GM15510 (cell line): Measurements from ENCODE around the gene MCF2L.

Experiments used
- POLR2A ChIP-seq: IDR thresholded peaks from 3 replicates; pipeline ENCODE4 v1.6.1; 2011; ENCODE audit warnings: borderline replicate concordance; ENCODE audit not compliant: insufficient read length; ENCODE audit errors: extremely low read depth

MCF2L gene

DNA sequence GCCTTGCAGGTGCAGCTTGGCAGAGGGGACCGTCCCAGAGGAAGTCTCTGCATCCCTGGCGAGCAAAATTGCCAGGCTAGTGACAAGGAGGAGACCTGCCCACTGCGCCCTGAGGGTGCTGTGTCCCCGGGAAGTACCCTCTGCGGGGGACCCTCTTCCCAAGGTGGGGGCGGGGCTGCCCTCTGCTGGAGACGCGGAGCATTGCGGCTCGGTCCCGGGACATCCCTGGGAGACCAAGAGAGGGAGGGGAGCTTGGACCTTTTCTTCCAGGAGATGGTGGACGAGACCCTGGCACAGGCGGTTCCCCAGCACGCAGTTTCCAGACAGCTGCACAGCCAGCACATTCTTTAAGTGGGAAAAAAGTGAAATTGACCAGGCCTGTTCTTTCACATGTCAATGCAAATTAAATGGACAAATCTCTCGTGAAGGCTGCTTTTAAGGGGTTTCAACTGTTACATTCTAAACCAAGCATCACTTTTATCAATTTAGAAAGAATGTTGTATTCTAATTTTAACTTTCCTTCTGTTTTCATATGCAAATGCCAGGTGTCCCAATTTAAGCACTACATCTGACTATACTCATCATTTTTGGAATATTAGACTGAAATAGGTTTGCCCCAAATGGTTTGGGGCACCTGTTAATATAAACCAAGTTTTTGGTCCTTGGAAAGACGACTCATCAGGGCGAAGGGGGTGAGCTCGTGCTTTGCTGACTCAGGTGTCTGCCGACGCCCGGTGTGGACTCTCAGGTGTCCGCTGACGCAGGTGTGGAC is 60.7 kb downstream of the MCF2L start:
- no peak for TF ChIP-seq POLR2A

DNA sequence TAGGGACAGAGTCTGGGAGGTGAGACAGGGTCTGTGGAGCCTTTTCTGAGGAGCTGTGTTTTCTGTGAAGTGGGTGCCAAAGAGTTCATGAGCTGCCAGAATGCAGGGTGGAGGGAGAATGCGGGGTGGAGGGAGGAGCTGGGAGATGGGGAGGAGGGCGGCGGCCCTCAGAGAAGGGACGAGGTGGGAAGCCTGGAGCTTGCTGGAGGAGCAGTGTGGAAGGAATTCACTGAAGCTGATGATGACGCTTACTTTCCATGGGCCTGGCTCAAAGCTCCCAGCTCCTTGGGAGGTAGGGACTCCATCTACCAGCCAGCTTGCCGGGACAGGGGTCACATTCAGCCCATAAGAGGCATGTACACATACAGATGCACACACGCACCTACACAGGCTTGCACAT is 62.5 kb downstream of the MCF2L start:
- no peak for TF ChIP-seq POLR2A

DNA sequence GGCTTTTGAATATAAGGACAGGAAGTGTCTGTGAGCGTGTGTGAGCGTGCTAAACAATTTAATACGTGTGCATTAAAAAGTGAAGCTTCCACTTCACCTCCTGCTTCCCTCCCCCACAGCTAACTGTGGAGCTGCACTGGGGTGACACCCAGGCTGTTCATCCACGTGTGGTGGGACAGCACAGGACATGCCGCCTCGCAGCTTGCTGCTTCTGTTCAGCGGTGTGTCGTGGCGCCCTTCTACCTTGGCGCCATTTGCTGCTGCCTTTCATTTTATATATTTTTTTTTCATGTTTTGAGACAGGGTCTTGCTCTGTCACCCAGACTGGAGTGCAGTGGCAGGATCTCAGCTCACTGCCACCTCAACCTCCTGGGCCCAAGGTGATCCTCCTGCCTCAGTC is 63.3 kb downstream of the MCF2L start:
- no peak for TF ChIP-seq POLR2A

DNA sequence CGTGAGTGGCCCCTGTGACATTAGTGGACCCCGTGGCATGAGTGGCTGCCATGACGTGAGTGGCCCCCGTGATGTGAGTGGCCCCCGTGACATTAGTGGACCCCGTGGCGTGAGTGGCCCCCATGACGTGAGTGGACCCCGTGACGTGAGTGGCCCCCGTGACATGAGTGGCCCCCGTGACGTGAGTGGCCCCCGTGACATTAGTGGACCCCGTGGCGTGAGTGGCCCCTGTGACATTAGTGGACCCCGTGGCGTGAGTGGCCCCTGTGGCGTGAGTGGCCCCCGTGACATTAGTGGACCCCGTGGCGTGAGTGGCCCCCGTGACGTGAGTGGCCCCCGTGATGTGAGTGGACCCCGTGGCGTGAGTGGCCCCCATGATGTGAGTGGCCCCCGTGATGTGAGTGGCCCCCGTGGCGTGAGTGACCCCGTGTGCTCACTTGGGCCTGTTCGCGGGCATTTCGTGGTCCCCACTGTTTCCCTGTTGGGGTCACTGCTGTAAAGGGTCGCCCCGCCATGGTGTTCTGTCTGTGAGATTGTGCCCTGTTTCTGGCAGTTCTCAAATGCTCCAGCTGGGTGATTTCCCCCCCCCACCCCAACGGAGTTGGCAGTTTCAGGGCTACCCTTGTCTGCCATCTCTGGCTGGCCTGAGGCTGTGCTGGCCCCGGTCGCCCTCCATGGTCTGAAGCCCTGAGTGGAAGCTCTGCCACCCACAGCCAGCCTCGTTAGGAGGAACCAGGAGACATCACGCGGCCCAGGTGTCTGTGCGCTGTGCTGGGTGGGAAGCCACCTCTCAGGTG is 64.2 kb downstream of the MCF2L start:
- TF ChIP-seq POLR2A, result no peak

DNA sequence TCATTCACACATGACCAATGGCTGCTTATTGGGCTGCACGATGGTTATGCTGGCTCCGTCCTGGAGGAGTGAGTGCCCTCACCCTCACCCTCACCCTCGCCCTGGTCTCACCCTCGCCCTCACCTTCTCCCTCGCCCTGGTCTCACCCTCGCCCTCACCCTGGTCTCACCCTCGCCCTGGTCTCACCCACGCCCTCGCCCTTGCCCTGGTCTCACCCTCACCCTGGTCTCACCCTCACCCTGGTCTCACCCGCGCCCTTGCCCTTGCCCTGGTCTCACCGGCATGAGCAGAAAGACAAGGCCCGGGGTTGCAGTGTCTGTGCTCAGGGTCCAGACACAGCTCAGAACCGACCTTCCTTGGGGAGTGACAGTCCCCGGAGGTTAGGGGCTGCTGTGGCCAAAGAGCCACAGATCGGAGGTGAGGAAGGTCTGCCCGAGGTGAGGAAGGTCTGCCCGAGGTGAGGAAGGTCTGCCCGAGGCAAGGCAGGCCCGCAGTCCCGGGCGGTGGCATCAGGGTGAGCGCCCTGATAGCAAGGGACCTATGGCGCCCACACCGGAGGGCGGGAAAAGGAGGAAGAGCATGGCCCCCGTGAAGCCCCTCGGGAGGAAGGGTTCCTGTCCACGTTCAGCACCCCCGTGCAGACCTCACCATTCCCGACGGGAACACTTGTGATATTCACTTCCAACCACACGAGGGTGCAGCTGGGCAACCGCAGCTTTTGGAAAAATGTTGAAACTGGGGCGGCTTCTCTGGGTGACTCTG is 65.6 kb downstream of the MCF2L start:
- no peak for TF ChIP-seq POLR2A

DNA sequence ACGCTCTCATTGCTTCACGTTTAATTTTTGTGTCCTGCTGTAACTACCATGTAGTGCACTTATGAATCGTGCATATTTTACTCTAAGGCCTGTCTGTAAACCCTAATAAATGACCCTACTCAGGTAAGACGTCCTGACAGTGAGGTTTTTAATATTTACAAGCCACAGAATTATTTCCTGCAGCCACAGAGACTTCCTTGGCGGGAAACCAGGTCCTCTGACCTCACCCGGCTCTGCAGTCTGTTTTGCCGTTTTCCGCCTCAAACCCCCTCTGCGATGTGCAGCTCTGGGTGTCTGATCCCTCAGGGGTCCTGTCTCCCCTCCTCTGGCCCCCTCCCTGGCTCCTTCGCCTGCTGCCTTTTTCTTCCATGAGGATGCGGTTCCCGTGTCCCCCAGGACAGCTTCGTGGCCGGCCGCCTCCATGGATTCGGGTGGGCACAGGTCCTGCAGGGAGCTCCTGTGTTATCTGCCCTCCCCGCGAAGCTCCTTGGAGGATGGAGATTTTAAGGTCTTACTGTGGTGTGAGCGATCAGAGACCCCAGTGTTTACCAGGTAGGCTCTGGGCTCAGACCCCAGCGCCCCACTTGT is 66.3 kb downstream of the MCF2L start:
- no peak for TF ChIP-seq POLR2A

DNA sequence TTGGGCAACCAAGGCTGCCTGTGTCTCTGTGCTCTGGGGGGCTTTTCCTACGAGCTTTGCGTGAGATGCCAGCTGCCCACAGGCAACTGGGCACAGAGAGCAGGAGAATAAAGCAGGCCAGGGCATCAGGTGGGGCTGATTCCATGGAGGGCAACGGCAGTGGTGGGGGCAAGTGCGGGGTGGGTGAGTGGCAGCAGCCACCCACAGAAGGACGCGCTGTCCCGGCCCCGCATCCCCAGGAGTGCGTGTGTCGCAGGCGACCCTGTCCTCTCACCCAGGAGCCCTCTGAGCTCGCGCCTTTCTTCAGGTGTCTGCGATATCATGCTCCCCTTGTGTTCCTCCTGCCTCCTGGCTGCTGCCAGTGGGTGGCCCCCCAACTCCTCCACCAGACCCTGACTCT is 67.4 kb downstream of the MCF2L start:
- TF ChIP-seq POLR2A, result no peak

DNA sequence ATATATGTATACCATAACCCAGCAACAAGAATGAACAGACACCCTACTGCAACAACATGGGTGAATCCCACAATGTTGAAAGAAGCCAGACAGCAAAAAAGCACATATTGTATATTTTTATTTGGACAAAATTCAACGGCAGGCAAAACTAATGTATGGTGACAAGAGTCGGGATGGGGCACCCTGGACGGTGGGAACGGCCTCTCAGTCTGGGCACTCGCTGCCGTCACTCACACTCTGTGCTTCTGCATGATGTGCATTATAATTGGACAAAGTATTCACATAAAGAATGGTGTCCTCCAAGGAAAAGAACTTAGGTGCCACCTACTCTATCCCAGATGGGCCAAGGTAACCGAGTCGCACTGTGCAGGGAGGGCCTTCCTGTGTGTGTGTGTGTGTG is 71.0 kb downstream of the MCF2L start:
- TF ChIP-seq POLR2A, result no peak

DNA sequence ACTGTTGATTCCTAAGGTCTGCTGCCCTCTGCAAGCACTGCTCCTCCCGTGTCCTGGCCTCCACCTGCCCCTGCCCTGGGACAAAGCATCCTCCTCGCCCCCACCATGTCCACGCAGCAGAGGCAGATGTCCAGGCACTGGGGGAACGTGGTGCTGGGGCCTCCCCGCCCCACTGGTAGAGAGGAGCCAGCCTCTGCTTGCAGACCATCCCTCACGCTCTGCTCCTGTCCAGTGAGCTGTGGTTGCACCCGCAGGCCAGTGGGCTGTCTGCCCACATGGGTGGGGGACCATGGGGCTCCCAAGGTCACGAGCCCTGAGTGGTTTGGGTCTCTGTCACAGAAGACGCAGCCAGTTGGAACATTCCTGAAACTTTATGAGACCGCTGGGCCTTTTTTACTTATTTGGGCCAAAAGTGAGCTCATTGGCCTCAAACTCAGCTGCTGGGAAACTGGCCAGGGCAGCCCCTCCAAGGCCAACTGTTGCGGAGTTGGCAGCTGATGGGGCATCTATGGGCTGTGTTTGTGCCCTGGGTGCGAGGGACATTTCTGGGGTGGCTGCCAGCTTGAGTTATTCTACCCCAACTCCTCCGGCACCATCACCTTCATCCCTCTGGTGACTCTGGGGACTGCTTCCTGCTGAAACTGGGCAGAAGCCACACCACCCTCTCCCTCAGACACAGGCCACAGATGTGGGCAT is 71.7 kb downstream of the MCF2L start:
- no peak for TF ChIP-seq POLR2A

DNA sequence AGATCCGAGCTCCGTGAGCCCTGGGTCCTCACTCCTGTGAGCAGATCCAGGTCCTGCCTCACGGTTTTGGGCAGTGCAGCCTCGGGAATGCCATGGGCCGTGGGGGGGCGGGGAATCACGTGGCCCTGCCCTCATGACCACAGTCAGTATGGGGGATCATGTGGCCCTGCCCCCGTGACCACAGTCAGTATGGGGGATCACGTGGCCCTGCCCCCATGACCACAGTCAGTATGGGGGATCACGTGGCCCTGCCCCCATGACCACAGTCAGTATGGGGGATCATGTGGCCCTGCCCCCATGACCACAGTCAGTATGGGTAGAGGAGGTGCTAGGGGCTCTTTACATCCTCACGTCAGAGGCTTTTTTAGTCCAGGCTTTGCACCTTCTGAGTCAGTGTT is 72.3 kb downstream of the MCF2L start:
- TF ChIP-seq POLR2A, result no peak

DNA sequence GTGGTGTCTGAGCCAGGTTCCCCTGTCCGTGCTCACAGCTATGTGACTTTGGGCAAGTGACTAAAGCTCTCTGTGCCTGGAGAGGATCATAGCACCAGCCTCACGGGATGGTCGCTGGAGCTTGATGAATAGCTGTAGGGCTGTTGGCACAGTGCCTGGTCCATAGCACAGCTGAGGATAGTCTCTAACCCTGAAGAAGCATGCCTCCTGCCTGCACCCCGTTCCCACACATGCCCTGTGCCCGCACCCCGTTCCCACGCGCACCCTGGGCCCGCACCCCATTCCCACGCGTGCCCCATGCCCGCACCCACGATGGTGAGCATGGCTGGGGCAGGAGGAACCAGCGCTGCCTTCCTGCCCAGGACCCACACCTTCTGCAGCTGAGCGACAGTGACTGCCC is 72.9 kb downstream of the MCF2L start:
- no peak for TF ChIP-seq POLR2A

DNA sequence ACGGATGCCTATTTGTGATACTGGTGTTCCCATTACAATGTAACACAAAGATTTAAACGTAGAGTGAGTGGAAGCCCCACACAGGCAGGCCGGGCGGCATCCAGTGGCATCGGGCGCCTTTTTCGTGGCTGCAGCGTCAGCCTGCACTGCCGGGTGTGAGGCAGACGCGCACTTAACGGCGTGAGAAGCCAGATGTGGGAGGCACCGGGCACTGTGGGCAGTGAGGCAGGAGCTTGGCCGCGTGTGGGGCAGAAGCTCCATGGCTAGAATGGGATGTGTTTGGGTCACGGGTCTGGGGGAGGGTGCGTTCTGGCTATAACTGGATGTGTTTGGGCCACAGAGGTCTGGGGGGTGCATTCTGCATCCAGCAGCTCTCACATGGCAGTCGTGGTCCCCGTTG is 73.4 kb downstream of the MCF2L start:
- TF ChIP-seq POLR2A, result no peak

DNA sequence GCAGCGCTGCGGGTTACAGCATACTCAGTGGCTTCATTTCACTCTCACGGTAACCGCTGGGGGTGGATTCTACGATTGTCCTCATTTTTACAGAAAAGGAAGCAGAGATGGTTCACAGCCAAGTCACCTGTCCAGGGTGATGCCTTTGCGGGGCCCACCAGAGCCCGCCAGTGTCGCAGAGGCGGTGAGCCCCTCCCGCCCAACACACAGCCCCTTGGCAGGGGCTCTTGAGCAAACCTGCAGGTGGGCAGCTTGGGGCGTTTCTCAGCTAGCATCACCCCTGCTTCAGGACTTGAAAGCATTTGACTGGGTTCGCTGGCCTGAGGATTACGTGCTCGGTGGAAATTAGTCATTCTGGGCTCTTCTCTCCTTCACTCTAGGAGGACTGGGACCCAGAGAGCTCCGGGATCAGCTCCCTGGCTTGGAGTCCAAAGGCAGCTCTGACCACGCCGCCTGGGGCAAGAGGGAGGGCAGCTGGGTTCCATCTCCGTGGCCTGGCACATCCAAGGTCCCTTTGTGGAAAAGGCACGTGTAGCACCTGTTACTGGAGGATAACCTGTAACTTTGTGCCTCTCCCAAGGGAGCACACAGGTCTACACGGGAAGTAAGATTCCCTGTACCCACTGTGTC is 74.1 kb downstream of the MCF2L start:
- TF ChIP-seq POLR2A, result no peak

DNA sequence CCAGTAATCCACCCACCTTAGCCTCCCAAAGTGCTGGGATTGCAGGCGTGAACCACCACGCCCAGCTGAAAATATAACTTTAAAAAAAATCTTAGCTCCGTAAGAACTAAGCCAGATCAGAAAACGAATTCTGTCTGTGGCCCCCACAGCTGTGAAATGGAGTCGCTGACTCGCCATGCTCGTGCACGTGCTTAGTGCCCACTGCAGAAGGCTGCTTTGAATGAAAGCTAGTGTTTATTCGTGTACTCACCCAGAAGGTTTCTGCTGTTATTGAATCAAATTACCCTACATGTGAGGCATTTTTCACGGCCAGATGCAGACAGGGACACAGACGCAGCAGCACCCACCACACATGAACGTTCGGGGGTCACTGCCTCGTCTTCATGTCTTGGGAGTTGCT is 74.9 kb downstream of the MCF2L start:
- no peak for TF ChIP-seq POLR2A
